A549 (cell line): ENCODE measurements around the gene RGS17.

Experiments used
- BHLHE40 ChIP-seq: IDR thresholded peaks from 2 replicates; pipeline ENCODE4 v1.6.1; 2012; ENCODE audit warnings: low read depth, low read length, inconsistent platforms
- CBX8 ChIP-seq: fragments of 200-600 bp; sonication (generic); IDR thresholded peaks from 2 replicates; pipeline ENCODE4 v1.6.1; 2016
- CEBPB ChIP-seq, 2 experiments: fragments of >200 bp in 1 of 2; sonication (Bioruptor Twin) in 1 of 2; formaldehyde crosslinking in 1 of 2; IDR thresholded peaks; 2 replicates each; pipeline ENCODE4 v1.6.1; 2012 to 2016
- ESRRA ChIP-seq: fragments of 150-350 bp; IDR thresholded peaks from 2 replicates; pipeline ENCODE4 v1.6.1; 2014; ENCODE audit warnings: mild to moderate bottlenecking, low read length, borderline replicate concordance
- MAFK ChIP-seq: fragments of 450-650 bp; IDR thresholded peaks from 2 replicates; pipeline ENCODE4 v1.6.1; 2014; ENCODE audit not compliant: partially characterized antibody
- NR3C1 ChIP-seq: fragments of >200 bp; sonication (Bioruptor Twin); formaldehyde crosslinking; IDR thresholded peaks from 3 replicates; pipeline ENCODE4 v1.6.1; 2017
- POLR2A ChIP-seq: IDR thresholded peaks from 2 replicates; pipeline ENCODE4 v1.6.1; 2012; ENCODE audit warnings: mild to moderate bottlenecking, low read length
- RARB ChIP-seq: fragments of 250-450 bp; sonication (Bioruptor Pico); IDR thresholded peaks from 2 replicates; pipeline ENCODE4 v1.8.0; 2021; ENCODE audit warnings: mild to moderate bottlenecking, moderate library complexity
- RFX5 ChIP-seq: fragments of 450-650 bp; IDR thresholded peaks from 2 replicates; pipeline ENCODE4 v1.7.1; 2014; ENCODE audit warnings: antibody characterized with exemption, mild to moderate bottlenecking, moderate library complexity
- ZC3H11A ChIP-seq: fragments of 450-650 bp; IDR thresholded peaks from 2 replicates; pipeline ENCODE4 v1.6.1; 2014; ENCODE audit warnings: antibody characterized with exemption, mild to moderate bottlenecking
- TF ChIP-seq, protein P1 (sequence below): fragments of >200 bp; sonication (Bioruptor Twin); formaldehyde crosslinking; IDR thresholded peaks from 3 replicates; pipeline ENCODE4 v1.5.1; 2016
- TF ChIP-seq, protein P2 (sequence below): IDR thresholded peaks from 2 replicates; pipeline ENCODE4 v1.6.1; 2012
- TF ChIP-seq, protein P3 (sequence below): fragments of 450-650 bp; IDR thresholded peaks from 2 replicates; pipeline ENCODE4 v1.6.1; 2014; ENCODE audit warnings: antibody characterized with exemption

DNA sequence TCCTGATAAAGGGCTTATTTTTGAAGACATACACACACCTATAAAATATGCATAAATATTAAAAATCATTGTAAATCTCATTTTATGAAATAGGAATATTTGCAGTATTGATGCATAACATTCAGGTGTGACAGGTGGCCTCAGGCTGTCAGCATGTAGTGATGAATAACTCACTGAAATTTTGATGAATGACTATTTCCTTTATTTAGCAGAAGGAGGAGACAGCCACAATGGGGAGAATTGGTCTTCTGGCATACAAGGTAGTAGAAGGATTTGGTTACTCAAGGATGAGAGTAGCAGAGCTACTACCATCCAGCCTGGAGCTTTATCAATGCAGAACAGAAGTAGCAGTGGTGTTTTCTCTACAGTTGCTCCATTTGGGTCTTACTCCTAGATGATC is 47.2 kb downstream of the RGS17 start:
- TF ChIP-seq CEBPB (IDR thresholded peaks at IDR 0.05), result no peak
- TF ChIP-seq, protein P1, sequence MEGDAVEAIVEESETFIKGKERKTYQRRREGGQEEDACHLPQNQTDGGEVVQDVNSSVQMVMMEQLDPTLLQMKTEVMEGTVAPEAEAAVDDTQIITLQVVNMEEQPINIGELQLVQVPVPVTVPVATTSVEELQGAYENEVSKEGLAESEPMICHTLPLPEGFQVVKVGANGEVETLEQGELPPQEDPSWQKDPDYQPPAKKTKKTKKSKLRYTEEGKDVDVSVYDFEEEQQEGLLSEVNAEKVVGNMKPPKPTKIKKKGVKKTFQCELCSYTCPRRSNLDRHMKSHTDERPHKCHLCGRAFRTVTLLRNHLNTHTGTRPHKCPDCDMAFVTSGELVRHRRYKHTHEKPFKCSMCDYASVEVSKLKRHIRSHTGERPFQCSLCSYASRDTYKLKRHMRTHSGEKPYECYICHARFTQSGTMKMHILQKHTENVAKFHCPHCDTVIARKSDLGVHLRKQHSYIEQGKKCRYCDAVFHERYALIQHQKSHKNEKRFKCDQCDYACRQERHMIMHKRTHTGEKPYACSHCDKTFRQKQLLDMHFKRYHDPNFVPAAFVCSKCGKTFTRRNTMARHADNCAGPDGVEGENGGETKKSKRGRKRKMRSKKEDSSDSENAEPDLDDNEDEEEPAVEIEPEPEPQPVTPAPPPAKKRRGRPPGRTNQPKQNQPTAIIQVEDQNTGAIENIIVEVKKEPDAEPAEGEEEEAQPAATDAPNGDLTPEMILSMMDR, result no peak
- TF ChIP-seq POLR2A, result no peak
- TF ChIP-seq, protein P2, sequence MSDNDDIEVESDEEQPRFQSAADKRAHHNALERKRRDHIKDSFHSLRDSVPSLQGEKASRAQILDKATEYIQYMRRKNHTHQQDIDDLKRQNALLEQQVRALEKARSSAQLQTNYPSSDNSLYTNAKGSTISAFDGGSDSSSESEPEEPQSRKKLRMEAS, result no peak
- TF ChIP-seq RFX5, result no peak
- no peak for TF ChIP-seq BHLHE40
- TF ChIP-seq, protein P3, sequence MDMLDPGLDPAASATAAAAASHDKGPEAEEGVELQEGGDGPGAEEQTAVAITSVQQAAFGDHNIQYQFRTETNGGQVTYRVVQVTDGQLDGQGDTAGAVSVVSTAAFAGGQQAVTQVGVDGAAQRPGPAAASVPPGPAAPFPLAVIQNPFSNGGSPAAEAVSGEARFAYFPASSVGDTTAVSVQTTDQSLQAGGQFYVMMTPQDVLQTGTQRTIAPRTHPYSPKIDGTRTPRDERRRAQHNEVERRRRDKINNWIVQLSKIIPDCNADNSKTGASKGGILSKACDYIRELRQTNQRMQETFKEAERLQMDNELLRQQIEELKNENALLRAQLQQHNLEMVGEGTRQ, result no peak
- TF ChIP-seq CBX8, result no peak
- no peak for TF ChIP-seq MAFK
- no peak for TF ChIP-seq ZC3H11A
- TF ChIP-seq RARB (CRISPR knock-in tag), result no peak
- no peak for TF ChIP-seq NR3C1
- TF ChIP-seq ESRRA, result no peak
